Astrocyte of the hippocampus (primary cell): ENCODE measurements around the gene ARGLU1.
A peak's percentile ranks its signal among the peaks of the same experiment; 100 is the strongest.

Experiments
- DNase-seq: peaks from one replicate; pipeline ENCODE4 v3.0.0; 2011; ENCODE audit warnings: low read depth, low spot score

ARGLU1 gene

DNA sequence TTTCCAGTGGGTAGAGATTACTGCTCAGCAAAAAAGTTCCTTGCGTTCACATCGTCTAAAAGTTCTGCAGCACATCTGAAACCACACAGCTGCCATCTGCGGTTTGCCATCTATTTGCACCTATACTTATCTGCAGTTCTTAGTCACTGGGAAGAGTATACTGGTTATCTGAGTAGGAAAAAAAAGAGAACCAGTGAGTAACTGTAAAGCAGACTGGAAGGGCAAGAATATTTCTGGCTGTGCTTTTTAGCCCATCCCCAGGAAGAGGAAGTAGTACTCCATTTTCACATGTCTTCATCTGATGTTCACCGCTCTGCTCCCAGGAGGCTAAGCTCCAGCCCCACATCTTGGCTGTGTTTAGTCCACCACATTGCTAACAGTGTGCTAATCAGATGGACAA is 68.0 kb downstream of the ARGLU1 start:
- DNase-seq, result peak; percentile 35

DNA sequence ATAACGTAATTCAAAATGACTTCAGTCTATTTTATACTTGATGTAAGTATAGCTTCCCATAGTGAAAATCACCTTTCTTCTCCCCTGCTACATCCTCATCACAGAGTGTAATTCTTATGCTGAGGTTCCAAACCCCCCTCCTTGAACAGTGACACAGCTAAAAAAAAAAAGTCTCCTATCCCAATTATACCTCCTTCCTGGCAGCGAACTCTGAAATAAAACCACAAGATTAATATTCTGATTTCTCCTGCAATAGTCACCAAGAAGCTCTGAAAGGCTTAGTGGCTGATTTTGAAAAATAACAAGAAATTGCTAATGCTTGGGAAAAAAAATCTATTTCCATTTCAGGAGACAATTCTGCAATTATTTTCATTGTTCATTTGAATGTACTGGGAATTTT is 68.8 kb downstream of the ARGLU1 start:
- peak; percentile 67 for DNase-seq

GRCh38 chr13:106498571-106498970 is 69.4 kb downstream of the ARGLU1 start:
- peak; percentile 31 for DNase-seq

GRCh38 chr13:106498158-106498557 is 69.8 kb downstream of the ARGLU1 start:
- peak; percentile 24 for DNase-seq

GRCh38 chr13:106497079-106497478 is 70.9 kb downstream of the ARGLU1 start:
- DNase-seq, result no peak

DNA sequence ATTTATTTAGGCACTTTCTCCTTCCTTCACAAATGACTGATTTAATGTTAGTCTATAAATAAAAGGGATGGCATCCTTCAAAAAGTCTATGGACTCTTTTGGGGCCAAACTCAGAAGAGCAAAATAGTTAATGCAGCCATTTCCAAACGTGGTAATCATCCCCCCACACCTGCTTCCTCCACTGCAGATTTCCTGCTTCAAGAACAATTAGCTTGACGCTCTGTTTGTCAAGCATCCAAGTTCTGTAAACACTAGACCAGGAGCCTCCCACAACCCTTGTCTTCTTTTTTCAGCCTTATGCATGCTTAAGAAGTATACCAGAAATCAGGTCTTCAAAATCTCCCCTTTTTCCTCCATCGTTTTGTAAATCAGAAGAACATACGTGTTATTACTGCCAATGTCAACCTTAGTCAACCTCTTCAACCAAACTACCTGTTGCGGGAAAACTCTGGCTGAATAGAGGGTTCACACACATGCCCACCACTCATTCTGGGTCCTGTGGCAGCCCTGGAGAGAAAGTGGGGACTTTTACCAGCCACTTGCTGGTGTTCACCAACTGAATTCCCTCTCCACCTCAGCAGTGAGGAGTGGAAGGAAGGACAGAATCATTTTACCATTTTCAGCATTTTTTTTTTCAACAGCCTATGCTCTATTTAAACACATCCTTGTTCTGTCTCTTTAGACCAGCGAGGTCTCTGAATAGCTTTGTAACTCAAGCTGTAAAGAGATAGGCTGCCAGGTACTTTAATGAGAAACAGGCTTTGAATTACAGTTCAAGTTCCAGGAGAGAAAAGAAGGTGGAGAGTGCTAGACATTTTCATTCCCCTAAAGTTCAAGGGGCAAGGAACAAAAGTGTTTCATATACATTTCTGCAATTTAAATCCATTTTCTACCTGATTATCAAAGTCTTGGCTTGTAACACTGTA is 71.6 kb downstream of the ARGLU1 start:
- peak; percentile 32 for DNase-seq

- no peak for DNase-seq
Measured at GRCh38 chr13:106494936-106495335, 73.0 kb downstream of the ARGLU1 start.

DNA sequence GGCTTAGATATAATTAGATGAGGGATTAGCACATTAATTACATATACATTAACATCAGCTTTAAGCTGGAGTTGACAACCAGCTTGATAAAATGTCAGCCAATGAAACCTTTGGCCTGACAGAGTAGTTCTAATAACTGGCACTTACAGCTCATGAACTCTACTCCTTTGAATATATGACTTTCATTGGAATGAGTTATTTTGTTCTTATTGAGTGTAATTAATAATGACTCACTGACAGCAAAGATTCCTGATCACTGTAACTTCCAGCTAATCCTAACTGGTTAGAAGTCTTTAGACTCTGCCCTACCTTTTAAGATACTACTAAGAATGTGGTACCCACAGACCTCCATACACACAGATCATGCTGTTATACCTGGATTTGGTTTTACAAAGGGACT is 73.4 kb downstream of the ARGLU1 start:
- no peak for DNase-seq

- no peak for DNase-seq
Measured at GRCh38 chr13:106493533-106494220, 74.3 kb downstream of the ARGLU1 start.

DNA sequence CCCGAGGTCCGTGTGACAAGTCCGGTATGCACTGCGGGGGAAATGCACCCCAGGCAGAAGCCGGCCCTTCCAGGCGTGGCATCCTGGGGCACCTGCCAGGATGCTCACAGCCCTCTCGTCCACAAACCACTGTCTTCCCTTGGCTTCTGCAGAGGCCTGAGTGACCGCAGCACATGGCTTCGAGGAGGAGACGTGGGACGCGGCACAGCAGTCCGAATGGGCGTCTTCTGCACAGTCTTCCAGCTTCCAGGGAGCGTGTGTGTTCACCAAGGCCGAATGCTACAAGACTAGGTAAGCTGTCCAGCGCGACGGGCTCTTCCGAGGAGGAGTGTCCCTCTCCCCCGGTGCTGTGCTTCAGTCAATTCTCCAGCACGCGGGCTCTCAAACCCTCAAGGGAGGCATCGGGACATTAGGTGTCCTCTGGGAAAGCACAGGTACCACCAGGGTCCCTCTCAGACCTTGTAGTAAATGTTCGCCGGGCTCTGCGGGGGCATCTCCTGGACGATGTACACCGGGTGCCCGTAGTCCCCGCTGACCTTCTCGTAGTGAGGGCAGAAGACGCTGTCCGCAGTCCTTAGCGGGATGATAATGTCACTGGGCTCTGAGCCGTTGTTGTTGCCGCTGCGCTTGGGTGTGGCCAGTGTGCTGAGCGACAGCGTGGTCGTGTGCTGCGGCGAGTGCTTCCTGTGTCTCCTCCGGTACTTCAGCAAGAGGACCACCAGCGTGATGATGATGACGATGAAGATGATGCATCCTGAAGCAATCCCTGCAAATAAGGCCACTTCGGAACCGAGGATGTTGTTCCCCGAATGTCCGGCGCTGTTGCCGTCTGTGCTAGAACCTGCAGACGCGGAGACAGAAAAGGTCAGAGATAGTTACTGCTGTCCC is 75.1 kb downstream of the ARGLU1 start:
- DNase-seq, result no peak

DNA sequence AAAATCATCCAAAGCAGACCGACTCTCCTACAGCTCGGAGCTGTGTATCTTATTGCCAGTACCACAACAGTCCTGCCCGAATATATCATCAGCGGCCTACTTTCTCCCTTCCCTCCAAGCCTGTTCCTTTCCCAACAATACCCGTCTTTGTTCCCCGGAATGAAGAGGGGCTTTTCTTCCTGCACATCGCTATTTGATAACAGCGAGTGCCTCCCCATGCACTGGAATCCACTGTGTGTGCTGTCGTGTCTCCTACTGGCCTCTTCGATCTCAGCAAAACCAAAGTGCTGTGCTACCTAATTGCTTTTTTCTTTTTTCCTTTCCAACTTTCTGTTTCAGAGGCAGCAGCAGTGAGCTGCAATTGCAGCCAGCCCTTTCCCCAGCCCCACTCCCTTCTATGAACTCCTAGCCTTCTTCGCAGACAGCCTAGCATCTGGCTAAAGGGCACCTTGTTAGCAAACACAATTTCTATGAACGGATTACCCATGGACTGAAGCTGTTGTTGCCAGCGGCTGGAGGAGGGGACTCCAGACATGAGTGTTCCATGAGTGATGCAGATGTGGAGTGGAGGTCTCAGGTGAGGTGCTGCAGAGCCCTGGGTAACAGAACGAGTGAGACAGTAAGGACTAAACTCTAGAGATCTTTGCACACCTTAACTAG is 75.9 kb downstream of the ARGLU1 start:
- DNase-seq, result no peak
